HG03066 (cell line): ENCODE measurements around the gene AFF2.
"Not testable (repeated sequence)": the region's sequence is repeated elsewhere in the genome, so short reads cannot be mapped to it uniquely, and the experiment has no call there.

Experiments used
- ATAC-seq: cut with Tn5 transposase; IDR thresholded peaks from one replicate; pipeline ENCODE4 v1.9.1; 2021; ENCODE audit warnings: low read depth; ENCODE audit not compliant: unreplicated experiment

The AFF2 gene

GRCh38 chrX:148905400-148905799 lies 405.0 kb downstream of the AFF2 start:
- no peak for ATAC-seq

DNA sequence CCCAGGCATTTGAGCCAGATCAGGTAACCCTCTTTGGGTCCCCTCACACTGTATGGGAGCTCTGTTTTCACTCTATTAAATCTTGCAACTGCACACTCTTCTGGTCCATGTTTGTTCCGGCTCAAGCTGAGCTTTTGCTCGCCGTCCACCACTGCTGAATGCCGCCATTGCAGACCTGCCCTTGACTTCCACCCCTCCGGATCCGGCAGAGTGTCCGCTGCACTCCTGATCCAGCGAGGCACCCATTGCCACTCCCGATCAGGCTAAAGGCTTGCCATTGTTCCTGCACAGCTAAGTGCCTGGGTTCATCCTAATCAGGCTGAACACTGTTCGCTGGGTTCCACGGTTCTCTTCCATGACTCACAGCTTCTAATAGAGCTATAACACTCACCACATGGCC lies 406.2 kb downstream of the AFF2 start:
- ATAC-seq: not testable (repeated sequence)

GRCh38 chrX:148909758-148910157 lies 409.3 kb downstream of the AFF2 start:
- ATAC-seq: no peak

DNA sequence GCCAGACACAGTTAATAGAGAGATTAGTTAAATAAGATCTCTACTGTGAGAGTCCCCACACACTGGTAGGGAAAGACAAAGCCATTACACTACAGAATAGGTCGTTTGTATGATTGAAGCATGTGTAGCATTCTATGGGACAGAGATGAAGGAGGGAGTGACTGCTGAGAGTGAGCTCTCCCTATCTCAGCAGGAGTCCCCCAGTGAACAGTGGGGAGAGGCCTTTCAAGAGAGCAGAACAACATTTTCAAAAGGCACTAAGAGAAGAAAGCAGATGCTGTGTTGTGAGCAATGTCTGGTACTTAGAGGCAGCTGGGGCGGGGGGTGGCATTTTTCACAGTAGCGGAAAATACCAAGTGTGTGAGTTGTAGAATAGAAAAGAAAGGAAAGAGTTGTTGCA lies 413.6 kb downstream of the AFF2 start:
- ATAC-seq: no peak

GRCh38 chrX:148914783-148915182 lies 414.4 kb downstream of the AFF2 start:
- peak; percentile 76 for ATAC-seq

- ATAC-seq: no peak
Observed at GRCh38 chrX:148915474-148915873, 415.1 kb downstream of the AFF2 start.

DNA sequence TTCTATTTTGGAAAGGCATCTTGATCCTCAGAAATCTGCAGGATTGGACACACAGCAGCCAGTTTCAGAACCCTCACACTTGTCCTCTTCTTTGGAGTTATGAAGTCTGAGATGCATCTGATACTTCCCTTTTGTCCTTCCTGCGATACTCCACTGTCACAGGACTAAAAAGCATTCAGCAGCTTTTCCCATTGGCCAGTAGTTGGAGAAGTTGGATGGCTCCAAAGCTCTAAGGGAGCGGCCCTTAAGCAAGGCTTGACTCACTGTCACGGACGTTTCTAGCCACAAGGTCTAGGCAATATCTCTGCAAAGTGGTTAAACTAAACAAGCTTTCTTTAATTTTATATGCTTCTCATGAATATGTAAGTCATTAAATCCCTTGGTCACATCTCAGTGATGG lies 417.0 kb downstream of the AFF2 start:
- ATAC-seq: no peak

GRCh38 chrX:148923631-148924030 lies 423.2 kb downstream of the AFF2 start:
- no peak for ATAC-seq

- ATAC-seq: no peak
Observed at GRCh38 chrX:148926371-148926770, 426.0 kb downstream of the AFF2 start.

GRCh38 chrX:148928811-148929210 lies 428.4 kb downstream of the AFF2 start:
- no peak for ATAC-seq

- no peak for ATAC-seq
Observed at GRCh38 chrX:148929686-148930085, 429.3 kb downstream of the AFF2 start.

DNA sequence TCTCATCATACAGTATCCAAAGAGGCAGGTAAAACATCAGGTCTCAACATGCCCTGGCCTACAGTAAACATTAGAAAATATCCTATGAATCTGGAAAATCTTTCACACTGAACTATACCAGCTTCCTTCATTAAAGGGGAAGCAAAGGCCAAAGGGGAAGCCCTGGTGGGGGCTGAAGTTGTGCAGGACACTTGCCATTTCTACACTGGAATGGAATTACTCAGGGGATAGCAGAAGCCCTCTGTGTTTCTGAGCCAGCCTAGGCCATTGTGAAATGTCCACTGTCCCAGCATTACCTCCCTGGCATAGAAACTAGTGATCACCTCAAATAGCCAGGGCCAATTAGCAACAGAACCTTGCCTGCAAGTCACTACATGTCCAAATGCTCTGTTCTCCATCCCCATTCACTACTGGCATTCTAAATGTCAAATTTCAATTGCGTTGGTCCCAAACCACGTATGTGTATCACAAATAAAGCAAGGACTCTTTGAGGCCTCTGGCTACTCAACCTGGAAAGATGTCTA lies 429.9 kb downstream of the AFF2 start:
- no peak for ATAC-seq

GRCh38 chrX:148933881-148934280 lies 433.5 kb downstream of the AFF2 start:
- ATAC-seq: no peak

GRCh38 chrX:148938348-148938747 lies 437.9 kb downstream of the AFF2 start:
- no peak for ATAC-seq

DNA sequence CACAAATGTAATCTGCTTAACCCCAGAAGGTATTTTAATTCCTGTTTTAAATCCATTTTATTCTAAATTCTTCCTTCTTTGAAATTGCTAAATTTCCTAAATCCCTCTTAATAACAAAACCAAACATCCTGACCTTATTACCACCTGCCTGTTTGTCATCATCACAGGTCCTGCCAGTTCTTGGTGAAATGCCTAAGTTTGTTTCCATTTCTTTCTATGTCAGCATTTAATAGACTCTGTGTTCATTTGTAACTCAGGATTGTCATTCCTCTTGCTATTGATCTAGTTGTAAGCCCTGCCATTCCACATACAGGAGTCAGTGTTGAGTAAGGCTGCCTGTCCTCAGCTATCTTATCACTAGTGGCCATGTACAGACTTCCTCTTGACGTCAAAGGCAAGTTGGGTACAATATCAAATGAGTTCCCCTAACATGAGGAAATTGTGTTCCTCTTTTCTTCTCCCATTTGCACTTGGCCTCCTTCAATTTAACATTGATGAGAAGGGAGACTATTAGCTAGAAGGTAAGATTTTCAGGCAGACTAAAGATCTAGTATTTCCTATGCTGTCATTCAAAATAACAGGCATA lies 440.1 kb downstream of the AFF2 start:
- ATAC-seq: no peak

DNA sequence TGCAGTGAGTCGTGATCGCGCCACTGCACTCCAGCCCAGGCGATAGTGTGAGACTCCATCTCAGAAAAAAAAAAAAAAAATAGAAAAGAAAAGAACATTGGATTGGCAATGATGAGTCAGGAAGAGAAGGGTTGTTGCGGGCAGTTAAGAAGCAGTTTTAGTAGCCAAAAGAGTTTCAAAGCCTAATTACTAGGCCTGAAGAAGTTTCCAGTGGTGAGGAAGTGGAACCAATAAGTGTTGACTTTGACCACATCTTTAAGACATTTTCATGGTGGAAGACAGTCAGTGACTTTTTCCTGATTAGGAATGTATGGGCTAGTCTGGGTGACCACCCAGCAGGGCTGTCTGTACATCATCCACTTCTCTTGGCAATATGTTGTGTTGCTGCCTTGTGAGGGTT lies 442.3 kb downstream of the AFF2 start:
- no peak for ATAC-seq

- no peak for ATAC-seq
Observed at GRCh38 chrX:148947399-148947975, 447.1 kb downstream of the AFF2 start.

GRCh38 chrX:148956352-148956751 lies 455.9 kb downstream of the AFF2 start:
- ATAC-seq: no peak

DNA sequence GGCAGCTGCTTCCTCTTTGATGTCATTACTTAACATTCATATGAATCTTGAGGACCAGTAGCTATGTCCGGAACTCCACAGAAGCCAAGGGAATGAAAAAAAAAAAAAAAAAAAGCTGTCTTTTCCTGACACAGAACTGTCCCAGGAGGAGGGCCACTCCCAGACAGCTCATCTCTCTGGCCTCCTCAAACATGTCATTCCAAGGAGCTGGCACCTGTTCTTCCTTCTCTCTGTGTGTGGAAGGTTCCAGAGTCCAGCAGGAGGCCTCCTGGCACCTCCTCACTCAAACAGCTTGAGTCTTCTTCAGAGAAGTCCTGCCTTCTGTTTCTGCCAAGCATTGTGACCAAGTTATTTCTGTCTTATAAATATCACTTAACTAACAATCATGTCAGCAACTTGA lies 458.5 kb downstream of the AFF2 start:
- ATAC-seq: no peak

- ATAC-seq: no peak
Observed at GRCh38 chrX:148960060-148960459, 459.6 kb downstream of the AFF2 start.

DNA sequence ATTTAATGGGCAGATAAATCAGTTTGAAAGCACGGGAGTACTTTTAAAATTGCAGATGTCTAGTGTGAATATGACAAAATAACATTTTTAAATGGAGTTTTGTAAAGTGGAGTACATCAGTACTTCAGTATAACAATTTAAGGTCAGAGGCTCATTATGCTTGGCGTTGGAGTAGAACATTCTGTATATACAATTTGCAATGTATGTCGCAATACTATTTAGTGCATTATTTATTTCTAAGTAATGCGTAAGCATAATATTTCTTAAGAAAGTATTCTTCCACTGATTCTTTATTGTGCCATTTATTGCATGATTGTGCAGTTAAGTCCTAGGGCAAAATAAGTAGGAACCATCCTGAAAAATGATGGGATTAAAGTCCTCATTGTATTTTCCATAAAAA lies 461.6 kb downstream of the AFF2 start:
- ATAC-seq: no peak

DNA sequence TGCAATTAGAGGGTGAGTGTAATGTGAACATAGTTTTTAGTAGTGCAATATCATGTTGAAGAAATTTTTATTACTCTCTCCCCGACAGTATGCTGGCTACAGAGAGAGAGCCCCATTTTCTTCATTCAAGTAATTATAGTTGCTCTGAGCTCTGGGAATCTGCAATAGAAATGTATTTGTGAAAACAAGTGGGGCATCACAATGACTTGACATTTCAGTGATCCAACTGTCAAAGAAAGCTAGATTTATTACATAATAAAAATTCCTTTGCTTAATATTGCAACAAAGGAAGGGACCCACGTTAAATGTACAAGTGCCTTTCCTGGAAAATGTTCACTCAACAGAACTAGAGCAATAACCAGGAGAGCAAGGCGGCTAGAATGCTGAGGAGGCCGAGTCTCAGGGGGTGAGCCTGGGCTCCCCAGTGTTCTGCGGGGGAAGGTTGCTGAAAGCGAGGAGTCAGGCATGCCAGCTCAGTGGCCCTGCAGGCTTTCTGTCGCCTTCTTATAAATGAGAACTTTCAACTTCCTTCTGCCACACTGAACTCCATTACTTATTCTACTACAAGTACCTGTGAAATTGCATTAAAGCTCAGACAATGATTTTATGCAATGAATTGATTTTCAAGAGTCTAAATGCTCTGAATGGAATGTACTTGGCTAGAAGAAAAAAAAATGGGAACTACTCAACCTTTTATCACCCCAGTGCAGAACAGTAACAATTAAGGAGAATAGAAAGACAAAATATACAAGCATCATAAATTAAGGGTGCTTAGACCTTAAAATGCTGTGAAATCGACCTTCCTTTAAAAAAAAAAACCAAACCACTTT lies 476.4 kb downstream of the AFF2 start:
- no peak for ATAC-seq
